Fibroblast of lung (primary cell): Measurements from ENCODE around the gene LRRC8E. TPM values are rescaled to one million over a fixed set of nuclear protein-coding genes. Genes with fewer than 3 reads are reported as not detected.

Source experiments
- DNase-seq, 2 donors: peaks; one replicate each; pipeline versions ENCODE4 v3.0.0 to v3.0.0-alpha.2; 2010; ENCODE audit warnings: low read depth in 2 of 2
- H2AFZ ChIP-seq: 2 replicates; pipeline ENCODE4 v1.5.1; 2012; ENCODE audit warnings: low read length, control low read depth, inconsistent platforms
- H3K27ac ChIP-seq: 2 replicates; pipeline ENCODE4 v1.5.1; 2011; ENCODE audit warnings: low read length, control low read depth; ENCODE audit not compliant: insufficient read depth
- H3K27me3 ChIP-seq: 2 replicates; pipeline ENCODE4 v1.5.1; 2011; ENCODE audit warnings: mild to moderate bottlenecking, low read length; ENCODE audit not compliant: control insufficient read depth, insufficient read depth
- H3K36me3 ChIP-seq: 2 replicates; pipeline ENCODE4 v1.5.1; 2011; ENCODE audit warnings: low read length; ENCODE audit not compliant: control insufficient read depth, insufficient read depth
- H3K4me1 ChIP-seq: 2 replicates; pipeline ENCODE4 v1.5.1; 2011; ENCODE audit warnings: low read length; ENCODE audit not compliant: control insufficient read depth, insufficient read depth; ENCODE audit errors: extremely low read depth
- H3K4me2 ChIP-seq: 2 replicates; pipeline ENCODE4 v1.5.1; 2011; ENCODE audit warnings: low read length, control low read depth; ENCODE audit not compliant: insufficient read depth; ENCODE audit errors: extremely low read depth
- H3K4me3 ChIP-seq, 4 experiments: fragments of 200-600 bp in 1 of 4; sonication (generic) in 1 of 4; replicated peaks in 1 of 4; 2 replicates each; pipeline ENCODE4 v1.5.1; 2011 to 2016; ENCODE audit warnings: low read length in 4 of 4, low read depth in 3 of 4, mild to moderate bottlenecking in 3 of 4, control low read depth in 2 of 4, inconsistent platforms in 1 of 4, mixed read lengths in 1 of 4; ENCODE audit not compliant: insufficient read depth in 1 of 4; ENCODE audit errors: control extremely low read depth in 1 of 4
- H3K79me2 ChIP-seq: 2 replicates; pipeline ENCODE4 v1.5.1; 2012; ENCODE audit warnings: mild to moderate bottlenecking, low read length, inconsistent platforms; ENCODE audit not compliant: control insufficient read depth, insufficient read depth
- H3K9ac ChIP-seq: 2 replicates; pipeline ENCODE4 v1.5.1; 2011; ENCODE audit warnings: mild to moderate bottlenecking, low read length, control low read depth; ENCODE audit not compliant: insufficient read depth
- H3K9me3 ChIP-seq: 2 replicates; pipeline ENCODE4 v1.5.1; 2012; ENCODE audit warnings: low read depth, low read length; ENCODE audit not compliant: control insufficient read depth, insufficient read depth
- H4K20me1 ChIP-seq: 2 replicates; pipeline ENCODE4 v1.5.1; 2011; ENCODE audit warnings: low read length; ENCODE audit not compliant: control insufficient read depth, insufficient read depth; ENCODE audit errors: extremely low read depth
- CTCF ChIP-seq, 2 donors: IDR thresholded peaks in 1 of 2; conservative IDR thresholded peaks in 1 of 2; 1 replicate in 1 of 2; 2 replicates in 1 of 2; pipeline ENCODE4 v1.5.1; 2011 to 2012; ENCODE audit warnings: low read length in 2 of 2, control low read depth in 1 of 2, inconsistent platforms in 1 of 2, low read depth in 1 of 2, mild to moderate bottlenecking in 1 of 2
- EZH2 ChIP-seq: IDR thresholded peaks from 2 replicates; pipeline ENCODE4 v1.5.1; 2012; ENCODE audit warnings: low read length, control low read depth, mild to moderate bottlenecking; ENCODE audit errors: missing control alignments
- polyA plus RNA-seq, 2 donors: library from polyadenylated mRNA; depleted of rRNA in 1 of 2; stranded (reverse) in 1 of 2; unstranded in 1 of 2; fragments of >200 nt; gene quantifications; 2 replicates each; pipeline ENCODE4 v1.2.1, GENCODE V29; 2011 to 2012; ENCODE audit warnings: missing spikeins in 1 of 2
- total RNA-seq: library from RNA; depleted of rRNA; stranded (reverse); fragments of >200 nt; gene quantifications from 2 replicates; pipeline ENCODE4 v1.2.1, GENCODE V29; 2014

Gene LRRC8E
- total and polyA plus RNA-seq, 2 donors (not counting 1 experiment from before 2014, with no cell fraction given): 3.0 to 3.7 TPM

GRCh38 chr19:7894612-7895309 is 6.5 kb downstream of the LRRC8E start:
- DNase-seq: no peak
- Histone ChIP-seq H3K4me3 (no peak overlapping the region), H3K9ac (no peak overlapping the region), H3K4me1 (no peaks in the 10 kb centered on the region), H3K27ac (no peak overlapping the region), H2AFZ (no peak overlapping the region), H3K27me3 (no peaks in the 10 kb centered on the region), H4K20me1 (no peaks in the 10 kb centered on the region), H3K4me2 (no peak overlapping the region), H3K9me3 (no peaks in the 10 kb centered on the region), H3K36me3 (peaks cover under 1% of the 10 kb centered on the region), H3K79me2 (no peaks in the 10 kb centered on the region)
- TF ChIP-seq CTCF (conservative IDR thresholded peaks at IDR 0.05 in 1 of 2, IDR thresholded peaks at IDR 0.05 in 1 of 2; ENCODE audit: low read depth in 1 of 2, low read length in 2 of 2): no peak
- TF ChIP-seq EZH2: no peak

GRCh38 chr19:7895565-7895964 is 7.3 kb downstream of the LRRC8E start:
- no peaks in the 10 kb centered on the region for H3K27me3 ChIP-seq
- H4K20me1 ChIP-seq: no peaks in the 10 kb centered on the region
- H3K4me1 ChIP-seq: no peaks in the 10 kb centered on the region
- H3K4me3 ChIP-seq: no peak overlapping the region
- H3K9me3 ChIP-seq: no peaks in the 10 kb centered on the region
- TF ChIP-seq EZH2 (no peak), CTCF (conservative IDR thresholded peaks at IDR 0.05 in 1 of 2, IDR thresholded peaks at IDR 0.05 in 1 of 2; ENCODE audit: low read depth in 1 of 2, low read length in 2 of 2) (no peak)
- no peak for DNase-seq
- H3K27ac ChIP-seq: no peak overlapping the region
- no peak overlapping the region for H2AFZ ChIP-seq
- H3K36me3 ChIP-seq: peaks cover 2% of the 10 kb centered on the region
- no peaks in the 10 kb centered on the region for H3K79me2 ChIP-seq
- no peak overlapping the region for H3K4me2 ChIP-seq
- H3K9ac ChIP-seq: no peak overlapping the region

- no peak for TF ChIP-seq CTCF (conservative IDR thresholded peaks at IDR 0.05 in 1 of 2, IDR thresholded peaks at IDR 0.05 in 1 of 2; ENCODE audit: low read depth in 1 of 2, low read length in 2 of 2)
- TF ChIP-seq EZH2: no peak
Measured at GRCh38 chr19:7897292-7897691, 9.0 kb downstream of the LRRC8E start.

More at GRCh38 chr19:7897292-7897691, 9.0 kb downstream of the LRRC8E start:
- Histone ChIP-seq H3K4me2 (no peak overlapping the region), H3K36me3 (peaks cover 2% of the 10 kb centered on the region), H2AFZ (no peak overlapping the region), H3K79me2 (no peaks in the 10 kb centered on the region), H4K20me1 (no peaks in the 10 kb centered on the region), H3K27me3 (no peaks in the 10 kb centered on the region), H3K27ac (no peak overlapping the region), H3K9ac (no peak overlapping the region), H3K4me3 (no peak overlapping the region), H3K9me3 (no peaks in the 10 kb centered on the region), H3K4me1 (no peaks in the 10 kb centered on the region)
- no peak for DNase-seq
